Mesothelial cell of epicardium (in vitro differentiated cells): ENCODE data around the gene SLC35B2. TPM values are rescaled to one million over a fixed set of nuclear protein-coding genes. Genes with fewer than 3 reads are reported as not detected.

Experiments
- DNase-seq, 2 experiments: peaks; one replicate each; pipeline ENCODE4 v3.0.0; 2021; ENCODE audit warnings: low spot score in 2 of 2; ENCODE audit not compliant: unreplicated experiment in 2 of 2
- H3K27ac Mint-ChIP-seq: 2 replicates; pipeline ENCODE4 v1.8.0; 2021; ENCODE audit warnings: mixed read lengths
- H3K27me3 Mint-ChIP-seq: 2 replicates; pipeline ENCODE4 v1.8.0; 2021; ENCODE audit warnings: low read depth, mixed read lengths
- H3K36me3 Mint-ChIP-seq: 2 replicates; pipeline ENCODE4 v1.8.0; 2021; ENCODE audit warnings: mixed read lengths
- H3K4me1 Mint-ChIP-seq: 2 replicates; pipeline ENCODE4 v1.8.0; 2021; ENCODE audit warnings: mixed read lengths
- H3K4me3 Mint-ChIP-seq: 2 replicates; pipeline ENCODE4 v1.8.0; 2021; ENCODE audit warnings: mild to moderate bottlenecking, moderate library complexity, mixed read lengths
- H3K9me3 Mint-ChIP-seq: 2 replicates; pipeline ENCODE4 v1.8.0; 2021; ENCODE audit warnings: mixed read lengths
- CTCF ChIP-seq: fragments of 200-600 bp; sonication (generic); IDR thresholded peaks from one replicate; pipeline ENCODE4 v1.5.0; 2021; ENCODE audit warnings: antibody characterized with exemption; ENCODE audit not compliant: unreplicated experiment
- total RNA-seq: library from RNA; stranded (reverse); gene quantifications from 3 replicates; pipeline ENCODE4 v1.2.1, GENCODE V29; 2021

SLC35B2 gene
- total RNA-seq, 1 donor from 2014 or later, result 38.2 TPM

DNA sequence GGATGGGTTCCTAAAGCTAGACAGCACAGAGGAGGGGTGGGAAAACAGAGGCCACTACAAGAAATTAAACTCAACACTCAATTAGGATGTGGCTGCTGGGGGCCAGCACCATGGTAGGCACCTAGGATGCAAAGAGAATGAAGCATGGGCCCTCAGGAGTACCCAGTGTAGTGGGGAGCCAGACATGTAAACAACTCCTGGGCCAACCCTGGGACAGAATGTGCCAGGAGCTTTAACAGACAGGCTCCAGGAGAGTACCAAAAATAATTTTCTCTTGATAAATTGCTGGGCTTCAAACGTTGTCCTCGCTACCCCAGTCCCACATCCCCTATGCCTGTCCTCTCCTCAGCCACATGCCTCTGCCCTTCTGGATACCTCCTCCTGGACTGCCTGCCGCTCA lies 14.6 kb upstream of the SLC35B2 start:
- Mint-ChIP-seq H3K9me3 (no peaks in the 10 kb centered on the region), H3K36me3 (no peaks in the 10 kb centered on the region), H3K27me3 (peaks cover 67% of the 10 kb centered on the region), H3K4me3 (peak overlapping the region; percentile 66), H3K4me1 (peaks cover 3% of the 10 kb centered on the region), H3K27ac (no peak overlapping the region)
- no peak for TF ChIP-seq CTCF
- DNase-seq, result no peak

DNA sequence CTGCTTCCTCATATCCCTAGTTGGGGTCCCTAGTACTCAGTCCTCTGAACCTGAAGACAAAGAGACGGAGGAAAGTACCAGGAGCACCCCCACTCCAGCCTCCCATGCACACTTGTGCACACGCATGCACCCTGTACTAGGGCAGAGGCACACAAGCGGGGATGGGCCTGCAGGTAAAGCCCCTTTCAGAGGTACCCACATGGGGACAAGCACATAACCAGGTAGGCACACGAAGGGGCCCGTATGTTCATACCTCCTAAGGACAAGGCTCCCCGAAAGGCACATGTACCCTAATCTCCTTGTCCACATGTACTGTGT lies 14.0 kb upstream of the SLC35B2 start:
- Mint-ChIP-seq H3K27me3 (peaks cover 66% of the 10 kb centered on the region), H3K4me1 (peaks cover 3% of the 10 kb centered on the region), H3K9me3 (no peaks in the 10 kb centered on the region), H3K4me3 (peak overlapping the region; percentile 66), H3K36me3 (no peaks in the 10 kb centered on the region), H3K27ac (no peak overlapping the region)
- no peak for DNase-seq
- no peak for TF ChIP-seq CTCF

DNA sequence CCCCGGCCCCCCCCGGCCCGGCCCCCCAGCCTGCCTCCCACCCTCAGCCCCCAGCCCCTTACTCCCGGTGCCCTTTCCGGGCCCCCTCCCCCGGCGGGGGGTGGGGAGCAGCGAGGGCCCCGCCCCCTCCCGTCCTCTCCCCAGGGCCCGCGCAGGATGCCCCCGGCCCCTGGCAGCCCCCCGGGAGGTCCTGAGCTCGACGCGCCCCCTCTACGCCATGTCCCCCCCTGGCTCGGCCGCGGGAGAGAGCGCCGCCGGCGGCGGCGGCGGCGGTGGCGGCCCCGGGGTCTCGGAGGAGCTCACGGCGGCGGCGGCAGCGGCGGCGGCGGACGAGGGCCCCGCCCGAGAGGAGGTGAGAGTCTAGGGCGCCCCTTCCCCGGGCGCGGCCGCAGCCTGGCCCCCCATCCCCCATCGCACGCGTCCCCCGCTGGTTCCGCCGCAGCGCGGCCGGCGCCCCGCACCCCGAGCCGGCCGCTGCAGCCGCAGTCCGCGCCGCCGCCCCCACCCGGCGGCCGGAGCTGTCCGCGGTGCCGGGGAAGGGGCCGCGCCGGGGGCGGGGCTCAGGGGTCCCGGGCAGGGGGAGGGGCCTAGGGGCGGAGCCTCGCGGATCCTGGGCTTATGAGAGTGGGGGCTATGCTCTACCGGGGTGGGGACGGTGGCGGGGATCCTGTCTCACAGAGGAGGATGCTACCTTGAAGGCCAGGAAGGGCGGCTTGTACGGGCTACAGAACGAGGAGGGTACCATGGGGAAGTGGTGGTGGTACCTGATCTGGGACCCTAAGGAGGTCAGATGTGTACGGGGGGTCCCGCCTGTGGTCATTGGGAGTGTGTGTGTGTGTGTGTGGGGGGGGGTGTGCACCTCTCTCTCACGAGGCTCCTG lies 13.4 kb upstream of the SLC35B2 start:
- no peak for TF ChIP-seq CTCF
- no peak overlapping the region for H3K27ac Mint-ChIP-seq
- H3K36me3 Mint-ChIP-seq, result no peaks in the 10 kb centered on the region
- peaks cover 66% of the 10 kb centered on the region for H3K27me3 Mint-ChIP-seq
- peaks cover 3% of the 10 kb centered on the region for H3K4me1 Mint-ChIP-seq
- DNase-seq, result peak in 1 of 2 experiments; percentile 55
- no peaks in the 10 kb centered on the region for H3K9me3 Mint-ChIP-seq
- H3K4me3 Mint-ChIP-seq, result peak overlapping the region; percentile 66

DNA sequence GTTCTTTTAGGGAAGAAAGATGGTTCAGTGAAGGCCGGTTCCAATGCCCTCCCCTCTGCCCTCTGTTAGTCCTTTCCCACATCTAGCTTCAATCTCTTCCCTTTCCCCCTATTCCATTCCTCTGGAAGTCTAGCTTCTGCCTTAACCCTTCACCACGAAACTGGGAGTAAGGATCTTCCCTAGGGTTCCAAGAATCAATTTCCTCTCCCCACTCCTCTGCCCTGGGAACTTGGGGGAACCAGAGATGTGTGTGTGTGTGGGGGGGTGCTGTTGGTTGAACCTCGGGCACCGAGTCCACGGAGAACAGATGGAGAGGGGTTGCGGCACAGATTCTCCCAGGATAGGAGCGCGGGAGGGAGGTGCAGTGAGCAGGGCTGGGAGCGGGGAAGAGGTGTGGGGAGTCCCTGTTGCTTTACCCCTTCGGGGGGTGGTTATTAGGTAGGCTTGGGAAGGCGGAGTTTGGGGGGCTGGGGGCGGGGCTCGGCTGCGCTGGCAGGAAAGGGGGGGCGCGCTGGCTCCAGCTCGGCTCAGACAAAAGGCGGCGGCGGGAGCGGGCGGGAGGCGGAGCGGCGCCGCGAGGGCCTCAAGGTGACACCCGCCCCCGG lies 12.7 kb upstream of the SLC35B2 start, which contains the start of gene TMEM151B:
Gene TMEM151B (plus strand): TSS at position 530 of the 605 bp plus-strand sequence. CDS start 293 bp downstream, outside the sequence.
- Mint-ChIP-seq H3K27ac (no peak within 1 kb of the TSS), H3K4me3 (peak within 1 kb of the TSS; percentile 70), H3K27me3 (peaks cover 66% of the 10 kb centered on the region), H3K36me3 (no peaks in the 10 kb centered on the region), H3K4me1 (peaks cover 5% of the 10 kb centered on the region), H3K9me3 (no peaks in the 10 kb centered on the region)
- TF ChIP-seq CTCF, result no peak
- DNase-seq, result no peak

DNA sequence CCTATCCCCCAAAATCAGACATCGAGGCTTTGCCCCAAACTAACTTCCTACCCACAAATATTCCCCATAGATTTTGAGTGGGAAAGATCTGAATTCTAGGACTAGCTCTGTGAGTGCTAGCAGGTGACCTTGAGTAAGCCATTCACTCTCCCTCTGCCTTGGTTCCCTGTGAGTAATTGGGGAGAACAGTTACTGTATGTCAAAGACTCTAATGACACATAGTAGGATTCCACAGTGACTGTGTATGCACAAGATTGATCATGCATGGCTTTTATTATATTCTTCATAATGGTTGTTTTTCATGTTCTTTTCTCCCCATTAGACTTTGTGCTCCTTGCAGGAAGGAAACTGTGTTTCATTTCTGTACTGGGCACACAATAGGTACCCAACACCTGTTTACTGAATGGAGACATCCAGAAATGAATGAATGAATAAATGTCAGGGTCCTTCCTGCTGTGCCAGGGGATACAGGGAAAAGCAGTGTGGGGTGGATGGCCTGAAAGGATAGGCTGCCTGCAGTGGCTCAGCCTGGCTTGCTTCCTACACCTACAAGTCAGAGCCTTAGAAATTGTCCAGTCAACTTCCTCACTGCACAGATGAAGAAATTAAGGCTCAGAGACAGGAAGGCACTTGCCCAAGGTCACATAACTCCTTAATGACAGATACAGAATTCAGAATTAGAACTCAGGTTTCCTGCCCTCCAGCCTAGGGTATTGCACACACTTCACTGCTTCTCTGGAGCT lies 12.0 kb upstream of the SLC35B2 start:
- TF ChIP-seq CTCF, result no peak
- peaks cover 11% of the 10 kb centered on the region for H3K4me1 Mint-ChIP-seq
- no peak for DNase-seq
- H3K27ac Mint-ChIP-seq, result no peak overlapping the region
- H3K36me3 Mint-ChIP-seq, result no peaks in the 10 kb centered on the region
- H3K27me3 Mint-ChIP-seq, result peaks cover 64% of the 10 kb centered on the region
- no peaks in the 10 kb centered on the region for H3K9me3 Mint-ChIP-seq
- peak overlapping the region; percentile 70 for H3K4me3 Mint-ChIP-seq
